Measurements from ENCODE around the gene HAVCR2. TPM values are rescaled to one million over a fixed set of nuclear protein-coding genes. Genes with fewer than 3 reads are reported as not detected.
A peak's percentile ranks its signal among the peaks of the same experiment; 100 is the strongest.

HAVCR2 gene
- total and polyA plus RNA-seq, 2 of the 13 experiments (the other 11 are each of a cell fraction or from before 2014, with no cell fraction given), result 0.07 to 0.16 TPM

DNA sequence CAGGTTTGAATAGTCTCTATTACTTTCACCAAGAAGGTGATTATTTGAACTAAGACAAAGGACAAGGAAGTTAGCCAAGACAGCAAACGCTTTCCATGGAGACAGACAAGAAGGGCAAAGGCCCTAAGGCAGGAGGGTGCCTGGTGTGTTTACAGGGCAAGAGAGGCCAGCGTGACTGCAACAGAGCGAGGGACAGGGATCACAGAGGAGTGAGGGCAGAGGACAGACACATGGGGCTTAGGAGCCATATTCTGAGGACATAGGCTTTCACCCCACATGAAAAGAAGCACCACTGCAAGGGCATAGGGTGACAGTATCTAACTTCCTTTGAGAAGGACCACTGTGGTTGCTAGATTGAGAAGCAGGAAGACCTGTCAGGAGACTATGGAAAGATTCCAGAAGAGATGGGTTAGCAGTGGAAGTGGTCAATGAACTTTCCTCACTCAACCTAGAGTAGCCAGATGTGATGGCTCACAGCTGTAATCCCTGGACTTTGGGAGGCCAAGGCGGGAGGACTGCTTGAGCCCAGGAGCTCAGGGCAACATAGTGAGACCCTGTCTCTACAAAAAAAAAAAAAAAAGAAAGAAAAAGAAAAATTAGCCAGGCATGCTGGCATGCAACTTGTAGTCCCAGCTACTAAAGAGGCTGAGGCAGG is 44.9 kb downstream of the HAVCR2 start (continued):
- TF ChIP-seq, protein P1, sequence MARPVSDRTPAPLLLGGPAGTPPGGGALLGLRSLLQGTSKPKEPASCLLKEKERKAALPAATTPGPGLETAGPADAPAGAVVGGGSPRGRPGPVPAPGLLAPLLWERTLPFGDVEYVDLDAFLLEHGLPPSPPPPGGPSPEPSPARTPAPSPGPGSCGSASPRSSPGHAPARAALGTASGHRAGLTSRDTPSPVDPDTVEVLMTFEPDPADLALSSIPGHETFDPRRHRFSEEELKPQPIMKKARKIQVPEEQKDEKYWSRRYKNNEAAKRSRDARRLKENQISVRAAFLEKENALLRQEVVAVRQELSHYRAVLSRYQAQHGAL (CRISPR knock-in tag; IDR thresholded peaks at IDR 0.05; ENCODE audit: not compliant biosample characterization), result no peak
- TF ChIP-seq, protein P2, sequence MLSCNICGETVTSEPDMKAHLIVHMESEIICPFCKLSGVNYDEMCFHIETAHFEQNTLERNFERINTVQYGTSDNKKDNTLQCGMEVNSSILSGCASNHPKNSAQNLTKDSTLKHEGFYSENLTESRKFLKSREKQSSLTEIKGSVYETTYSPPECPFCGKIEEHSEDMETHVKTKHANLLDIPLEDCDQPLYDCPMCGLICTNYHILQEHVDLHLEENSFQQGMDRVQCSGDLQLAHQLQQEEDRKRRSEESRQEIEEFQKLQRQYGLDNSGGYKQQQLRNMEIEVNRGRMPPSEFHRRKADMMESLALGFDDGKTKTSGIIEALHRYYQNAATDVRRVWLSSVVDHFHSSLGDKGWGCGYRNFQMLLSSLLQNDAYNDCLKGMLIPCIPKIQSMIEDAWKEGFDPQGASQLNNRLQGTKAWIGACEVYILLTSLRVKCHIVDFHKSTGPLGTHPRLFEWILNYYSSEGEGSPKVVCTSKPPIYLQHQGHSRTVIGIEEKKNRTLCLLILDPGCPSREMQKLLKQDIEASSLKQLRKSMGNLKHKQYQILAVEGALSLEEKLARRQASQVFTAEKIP (CRISPR knock-in tag; IDR thresholded peaks at IDR 0.05; ENCODE audit: borderline replicate concordance), result no peak
- no peak for TF ChIP-seq ISL2 (CRISPR knock-in tag; IDR thresholded peaks at IDR 0.05)
- TF ChIP-seq, protein P3, sequence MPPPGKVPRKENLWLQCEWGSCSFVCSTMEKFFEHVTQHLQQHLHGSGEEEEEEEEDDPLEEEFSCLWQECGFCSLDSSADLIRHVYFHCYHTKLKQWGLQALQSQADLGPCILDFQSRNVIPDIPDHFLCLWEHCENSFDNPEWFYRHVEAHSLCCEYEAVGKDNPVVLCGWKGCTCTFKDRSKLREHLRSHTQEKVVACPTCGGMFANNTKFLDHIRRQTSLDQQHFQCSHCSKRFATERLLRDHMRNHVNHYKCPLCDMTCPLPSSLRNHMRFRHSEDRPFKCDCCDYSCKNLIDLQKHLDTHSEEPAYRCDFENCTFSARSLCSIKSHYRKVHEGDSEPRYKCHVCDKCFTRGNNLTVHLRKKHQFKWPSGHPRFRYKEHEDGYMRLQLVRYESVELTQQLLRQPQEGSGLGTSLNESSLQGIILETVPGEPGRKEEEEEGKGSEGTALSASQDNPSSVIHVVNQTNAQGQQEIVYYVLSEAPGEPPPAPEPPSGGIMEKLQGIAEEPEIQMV (CRISPR knock-in tag; IDR thresholded peaks at IDR 0.05; ENCODE audit: low read depth), result no peak
- TF ChIP-seq ZNF577 (CRISPR knock-in tag; IDR thresholded peaks at IDR 0.05; ENCODE audit: borderline replicate concordance, low read depth), result no peak
- TF ChIP-seq, protein P4, sequence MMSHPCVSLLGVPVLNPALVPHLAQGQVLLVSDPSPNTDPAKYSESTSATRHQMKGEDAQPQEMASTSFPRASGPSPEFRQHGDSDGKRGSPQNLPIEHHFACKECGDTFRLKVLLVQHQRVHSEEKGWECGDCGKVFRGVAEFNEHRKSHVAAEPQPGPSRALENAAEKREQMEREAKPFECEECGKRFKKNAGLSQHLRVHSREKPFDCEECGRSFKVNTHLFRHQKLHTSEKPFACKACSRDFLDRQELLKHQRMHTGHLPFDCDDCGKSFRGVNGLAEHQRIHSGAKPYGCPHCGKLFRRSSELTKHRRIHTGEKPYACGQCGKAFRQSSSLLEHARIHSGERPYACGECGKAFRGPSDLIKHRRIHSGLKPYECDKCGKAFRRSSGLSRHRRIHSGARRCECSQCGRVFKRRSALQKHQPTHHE (CRISPR knock-in tag; IDR thresholded peaks at IDR 0.05; ENCODE audit: borderline replicate concordance), result no peak
- TF ChIP-seq ZBTB20 (CRISPR knock-in tag; IDR thresholded peaks at IDR 0.05; ENCODE audit: borderline replicate concordance, low read depth), result no peak
- TF ChIP-seq THAP11 (CRISPR knock-in tag; IDR thresholded peaks at IDR 0.05), result no peak
- TF ChIP-seq CEBPG (CRISPR knock-in tag; IDR thresholded peaks at IDR 0.05), result no peak
- no peak for TF ChIP-seq ZNF883 (CRISPR knock-in tag; IDR thresholded peaks at IDR 0.05; ENCODE audit: not compliant biosample characterization)
- TF ChIP-seq, protein P5, sequence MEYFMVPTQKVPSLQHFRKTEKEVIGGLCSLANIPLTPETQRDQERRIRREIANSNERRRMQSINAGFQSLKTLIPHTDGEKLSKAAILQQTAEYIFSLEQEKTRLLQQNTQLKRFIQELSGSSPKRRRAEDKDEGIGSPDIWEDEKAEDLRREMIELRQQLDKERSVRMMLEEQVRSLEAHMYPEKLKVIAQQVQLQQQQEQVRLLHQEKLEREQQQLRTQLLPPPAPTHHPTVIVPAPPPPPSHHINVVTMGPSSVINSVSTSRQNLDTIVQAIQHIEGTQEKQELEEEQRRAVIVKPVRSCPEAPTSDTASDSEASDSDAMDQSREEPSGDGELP (IDR thresholded peaks at IDR 0.05; ENCODE audit: borderline replicate concordance, low read depth), result peak; percentile 38; the same call in 1 of the 2 replicates
- TF ChIP-seq, protein P6, sequence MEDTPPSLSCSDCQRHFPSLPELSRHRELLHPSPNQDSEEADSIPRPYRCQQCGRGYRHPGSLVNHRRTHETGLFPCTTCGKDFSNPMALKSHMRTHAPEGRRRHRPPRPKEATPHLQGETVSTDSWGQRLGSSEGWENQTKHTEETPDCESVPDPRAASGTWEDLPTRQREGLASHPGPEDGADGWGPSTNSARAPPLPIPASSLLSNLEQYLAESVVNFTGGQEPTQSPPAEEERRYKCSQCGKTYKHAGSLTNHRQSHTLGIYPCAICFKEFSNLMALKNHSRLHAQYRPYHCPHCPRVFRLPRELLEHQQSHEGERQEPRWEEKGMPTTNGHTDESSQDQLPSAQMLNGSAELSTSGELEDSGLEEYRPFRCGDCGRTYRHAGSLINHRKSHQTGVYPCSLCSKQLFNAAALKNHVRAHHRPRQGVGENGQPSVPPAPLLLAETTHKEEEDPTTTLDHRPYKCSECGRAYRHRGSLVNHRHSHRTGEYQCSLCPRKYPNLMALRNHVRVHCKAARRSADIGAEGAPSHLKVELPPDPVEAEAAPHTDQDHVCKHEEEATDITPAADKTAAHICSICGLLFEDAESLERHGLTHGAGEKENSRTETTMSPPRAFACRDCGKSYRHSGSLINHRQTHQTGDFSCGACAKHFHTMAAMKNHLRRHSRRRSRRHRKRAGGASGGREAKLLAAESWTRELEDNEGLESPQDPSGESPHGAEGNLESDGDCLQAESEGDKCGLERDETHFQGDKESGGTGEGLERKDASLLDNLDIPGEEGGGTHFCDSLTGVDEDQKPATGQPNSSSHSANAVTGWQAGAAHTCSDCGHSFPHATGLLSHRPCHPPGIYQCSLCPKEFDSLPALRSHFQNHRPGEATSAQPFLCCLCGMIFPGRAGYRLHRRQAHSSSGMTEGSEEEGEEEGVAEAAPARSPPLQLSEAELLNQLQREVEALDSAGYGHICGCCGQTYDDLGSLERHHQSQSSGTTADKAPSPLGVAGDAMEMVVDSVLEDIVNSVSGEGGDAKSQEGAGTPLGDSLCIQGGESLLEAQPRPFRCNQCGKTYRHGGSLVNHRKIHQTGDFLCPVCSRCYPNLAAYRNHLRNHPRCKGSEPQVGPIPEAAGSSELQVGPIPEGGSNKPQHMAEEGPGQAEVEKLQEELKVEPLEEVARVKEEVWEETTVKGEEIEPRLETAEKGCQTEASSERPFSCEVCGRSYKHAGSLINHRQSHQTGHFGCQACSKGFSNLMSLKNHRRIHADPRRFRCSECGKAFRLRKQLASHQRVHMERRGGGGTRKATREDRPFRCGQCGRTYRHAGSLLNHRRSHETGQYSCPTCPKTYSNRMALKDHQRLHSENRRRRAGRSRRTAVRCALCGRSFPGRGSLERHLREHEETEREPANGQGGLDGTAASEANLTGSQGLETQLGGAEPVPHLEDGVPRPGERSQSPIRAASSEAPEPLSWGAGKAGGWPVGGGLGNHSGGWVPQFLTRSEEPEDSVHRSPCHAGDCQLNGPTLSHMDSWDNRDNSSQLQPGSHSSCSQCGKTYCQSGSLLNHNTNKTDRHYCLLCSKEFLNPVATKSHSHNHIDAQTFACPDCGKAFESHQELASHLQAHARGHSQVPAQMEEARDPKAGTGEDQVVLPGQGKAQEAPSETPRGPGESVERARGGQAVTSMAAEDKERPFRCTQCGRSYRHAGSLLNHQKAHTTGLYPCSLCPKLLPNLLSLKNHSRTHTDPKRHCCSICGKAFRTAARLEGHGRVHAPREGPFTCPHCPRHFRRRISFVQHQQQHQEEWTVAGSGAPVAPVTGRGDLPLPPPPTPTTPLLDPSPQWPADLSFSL (CRISPR knock-in tag; IDR thresholded peaks at IDR 0.05), result no peak
- no peak for TF ChIP-seq RARG (CRISPR knock-in tag; IDR thresholded peaks at IDR 0.05; ENCODE audit: low read depth)
- no peak; the same call in 1 of the 2 replicates for TF ChIP-seq FOXO1 (CRISPR knock-in tag; IDR thresholded peaks at IDR 0.05)
- TF ChIP-seq, protein P7, sequence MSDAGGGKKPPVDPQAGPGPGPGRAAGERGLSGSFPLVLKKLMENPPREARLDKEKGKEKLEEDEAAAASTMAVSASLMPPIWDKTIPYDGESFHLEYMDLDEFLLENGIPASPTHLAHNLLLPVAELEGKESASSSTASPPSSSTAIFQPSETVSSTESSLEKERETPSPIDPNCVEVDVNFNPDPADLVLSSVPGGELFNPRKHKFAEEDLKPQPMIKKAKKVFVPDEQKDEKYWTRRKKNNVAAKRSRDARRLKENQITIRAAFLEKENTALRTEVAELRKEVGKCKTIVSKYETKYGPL (CRISPR knock-in tag; IDR thresholded peaks at IDR 0.05), result no peak

All from HepG2 (cell line).